NCI-H1092 (cell line): ENCODE results near the gene GRAMD1B.
"Not testable (repeated sequence)": the region's sequence is repeated elsewhere in the genome, so short reads cannot be mapped to it uniquely, and the experiment has no call there.

ENCODE experiments used
- DNase-seq: peaks from one replicate; lab custom pipeline; 2025; lab: John Stamatoyannopoulos, UW

The GRAMD1B gene

DNA sequence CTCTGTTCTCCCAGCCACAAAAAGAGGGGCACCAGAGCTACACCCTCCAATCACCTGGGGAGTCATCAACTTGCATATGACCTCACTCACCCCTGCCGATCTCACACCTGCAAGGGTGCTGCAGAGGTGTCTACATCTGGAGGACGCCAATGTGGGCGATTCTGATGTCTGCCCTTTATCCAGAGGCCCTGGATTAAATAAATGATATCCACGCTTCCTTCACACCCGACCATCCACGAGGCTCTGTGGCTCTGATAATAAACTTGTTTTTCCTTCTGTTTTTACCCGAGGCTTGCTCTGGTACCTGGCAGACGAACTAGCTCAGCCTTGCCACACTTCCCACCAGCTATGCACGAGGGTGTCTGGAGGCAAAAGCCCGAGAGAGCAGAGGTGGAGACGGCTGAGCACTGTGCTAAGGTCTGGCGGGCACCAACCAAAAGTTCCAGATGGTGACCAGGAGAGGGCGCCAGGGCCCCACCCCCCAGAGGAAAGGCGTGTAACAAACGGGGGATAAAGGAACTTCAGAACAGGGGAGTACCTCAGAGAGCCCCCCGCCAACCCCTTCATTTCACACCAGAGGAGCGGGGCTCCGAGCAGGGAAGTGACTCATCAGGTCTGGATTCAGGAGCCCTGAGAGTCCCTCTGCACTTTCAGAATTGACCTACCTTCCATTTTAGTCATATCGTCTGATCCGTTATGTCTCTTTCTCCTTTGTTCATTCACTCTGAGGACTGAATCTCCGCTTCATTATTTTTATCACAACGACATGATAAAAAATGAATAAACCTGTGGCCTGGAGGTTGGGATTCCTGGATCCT lies 210.8 kb downstream of the GRAMD1B start:
- DNase-seq, result peak; percentile 43

DNA sequence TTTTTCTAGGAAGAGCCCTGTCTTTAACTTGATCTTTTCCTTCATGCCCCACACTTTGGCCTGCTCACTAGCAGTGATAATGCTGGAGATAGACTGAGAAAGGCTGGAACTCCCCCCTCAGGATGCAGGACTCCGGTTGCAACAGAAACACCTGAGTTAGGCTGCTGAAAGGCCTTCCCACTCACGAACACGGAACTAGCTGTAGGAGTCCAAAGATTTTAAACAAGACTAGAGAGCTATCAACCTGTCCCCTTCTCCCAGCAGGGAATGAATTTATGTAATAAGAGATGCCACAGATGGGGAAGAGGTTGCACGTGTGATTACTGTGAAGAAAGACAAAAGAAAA lies 211.4 kb downstream of the GRAMD1B start:
- no peak for DNase-seq

GRCh38 chr11:123642435-123642834 lies 212.4 kb downstream of the GRAMD1B start:
- DNase-seq, result no peak

DNA sequence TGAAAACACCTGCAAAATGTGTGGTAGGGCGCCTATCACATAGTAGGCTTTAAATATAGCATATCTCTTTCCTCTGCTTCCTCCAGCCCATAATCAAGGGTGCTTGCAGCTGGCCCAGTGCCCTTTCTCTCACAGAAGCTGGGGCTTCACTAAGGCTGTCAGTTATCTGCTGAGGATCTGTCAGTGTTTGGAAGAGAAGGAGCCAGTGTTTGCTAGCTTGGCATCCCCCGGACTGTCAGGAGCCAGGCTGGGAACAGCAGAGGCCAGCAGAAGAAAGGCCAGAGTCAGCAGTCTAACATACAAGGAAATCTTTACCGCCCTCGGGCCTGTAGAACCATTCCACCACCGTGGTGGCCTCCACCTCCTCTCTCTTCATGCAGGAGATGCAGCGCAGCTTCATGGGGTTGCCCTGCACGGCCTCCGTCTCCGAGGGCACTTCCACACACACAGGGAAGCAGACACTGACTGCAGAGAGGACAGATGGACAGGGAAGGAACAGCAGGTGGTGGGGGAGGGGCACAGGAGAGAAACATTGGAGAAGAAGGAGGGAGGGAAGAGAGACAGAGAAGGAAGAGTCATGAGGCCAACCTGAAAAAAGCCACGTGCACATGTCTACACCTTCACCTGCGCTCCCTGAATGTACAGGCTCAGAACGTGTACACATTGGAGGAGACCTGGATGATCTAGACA lies 215.4 kb downstream of the GRAMD1B start:
- no peak for DNase-seq

DNA sequence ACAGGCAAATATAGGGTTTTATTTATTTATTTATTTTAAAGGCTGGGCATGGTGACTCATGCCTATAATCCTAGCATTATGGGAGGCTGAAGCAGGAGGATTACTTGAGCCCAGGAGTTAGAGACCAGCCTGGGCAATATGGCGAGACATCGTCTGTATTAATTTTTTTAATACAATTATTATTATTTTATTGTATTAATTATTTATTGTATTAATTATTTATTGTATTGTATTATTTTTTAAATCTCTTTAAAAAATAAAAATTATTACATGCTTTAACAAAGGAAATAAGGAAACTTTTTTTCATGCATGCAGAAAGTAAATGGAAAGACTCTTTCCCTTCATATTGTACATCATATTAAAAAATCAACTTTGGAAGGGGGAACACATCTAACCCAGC lies 220.8 kb downstream of the GRAMD1B start:
- no peak for DNase-seq

DNA sequence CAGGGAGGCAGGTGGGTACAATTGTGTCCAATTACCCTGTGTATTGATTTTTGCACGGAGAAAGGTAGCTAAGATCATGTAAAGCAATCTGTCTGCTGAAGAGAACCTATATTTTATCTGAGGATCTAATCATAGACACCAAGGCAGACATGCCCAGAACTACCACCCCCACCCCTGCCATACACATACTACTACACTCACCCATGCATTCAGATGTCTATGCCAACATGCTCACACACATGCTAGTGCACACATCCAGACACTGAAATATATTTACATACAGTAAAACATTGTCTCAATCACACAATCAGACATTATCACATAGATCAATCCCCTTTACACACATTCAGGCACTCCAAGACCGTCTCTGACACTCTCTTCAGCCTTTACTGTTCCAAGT lies 222.5 kb downstream of the GRAMD1B start:
- DNase-seq, result no peak

DNA sequence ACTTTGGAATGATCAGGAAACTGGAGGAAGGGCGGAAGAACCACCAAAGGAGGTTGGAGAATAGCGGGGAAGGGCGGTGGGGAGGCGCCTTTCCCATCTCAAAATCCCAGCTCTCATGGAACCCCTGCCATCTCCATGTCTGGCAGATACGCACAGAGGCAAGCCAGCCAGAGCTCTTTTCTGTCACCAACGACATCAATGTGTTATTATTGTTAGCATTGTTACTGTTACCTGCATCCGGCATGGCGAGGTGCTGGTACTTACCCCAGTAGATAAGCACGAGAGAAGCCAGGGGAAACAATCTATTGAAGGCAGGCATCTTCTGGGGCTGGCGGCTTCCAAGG lies 223.4 kb downstream of the GRAMD1B start:
- no peak for DNase-seq

DNA sequence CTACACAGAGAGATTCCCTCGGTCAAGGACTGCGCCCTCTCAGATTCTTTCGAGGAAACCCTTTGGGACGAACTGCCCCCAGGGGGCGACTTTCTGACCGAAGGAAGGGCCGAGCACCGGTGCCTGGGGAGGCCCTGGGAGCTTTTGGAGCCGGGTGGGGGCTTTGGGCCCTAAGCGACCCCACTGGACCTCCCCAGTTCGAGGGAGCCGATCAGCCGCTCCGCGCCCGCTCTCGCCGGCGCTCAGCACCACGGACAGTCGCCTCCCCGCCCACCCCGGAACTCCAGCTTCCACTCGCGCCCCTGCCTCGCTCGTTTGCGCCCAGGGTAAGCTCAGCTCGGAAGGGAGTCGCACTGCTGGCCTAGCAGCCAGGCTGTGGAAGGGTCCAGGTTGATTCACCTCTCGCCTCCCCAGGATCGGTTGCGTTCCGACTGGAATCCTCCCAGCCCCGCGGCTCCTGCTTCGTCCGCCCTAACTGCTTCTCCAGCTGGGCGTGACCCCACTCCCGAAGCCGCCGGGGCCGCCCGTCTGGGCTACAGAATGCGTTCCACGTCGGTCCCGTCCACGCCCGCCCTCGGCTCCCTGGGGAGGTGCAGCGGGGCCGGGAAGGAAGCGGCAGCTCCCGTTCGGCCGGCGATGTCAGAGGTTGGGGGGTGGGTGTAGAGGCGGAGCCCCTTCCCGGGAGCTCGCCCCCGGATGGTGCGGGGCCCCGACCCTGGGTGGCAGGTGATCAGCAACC lies 223.9 kb downstream of the GRAMD1B start:
- peak; percentile 75 for DNase-seq

DNA sequence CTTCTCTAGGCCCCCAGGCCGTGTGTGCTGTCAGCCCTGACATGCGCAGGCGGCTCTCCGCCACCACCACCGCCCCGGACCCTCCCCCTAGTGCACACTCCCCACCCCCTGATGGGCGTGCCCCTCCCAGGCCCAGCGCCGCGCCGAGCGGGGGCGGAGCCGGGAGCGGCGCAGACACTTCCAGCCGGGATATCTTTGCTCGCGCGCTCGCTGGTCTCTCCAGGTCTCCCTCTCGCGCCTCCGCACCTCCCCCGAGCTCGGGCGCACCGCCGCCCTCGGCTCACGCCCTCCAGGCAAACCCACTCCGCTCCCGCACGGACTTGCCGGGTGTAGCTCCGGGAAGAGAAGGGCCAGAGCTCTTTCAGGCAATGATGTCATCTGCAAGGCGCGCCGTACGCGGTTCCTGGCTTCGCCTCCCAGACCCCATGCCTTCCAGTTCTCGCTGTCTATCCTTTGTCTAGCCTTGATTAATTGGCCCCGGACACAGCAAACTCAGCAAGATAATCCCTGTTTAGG lies 224.6 kb downstream of the GRAMD1B start, which contains the start of gene SCN3B:
Gene SCN3B (minus strand): TSS at position 59 of the 516 bp plus-strand sequence. CDS start 823 bp downstream, outside the sequence.
- DNase-seq, result peak; percentile 81

- no peak for DNase-seq
Measured at GRCh38 chr11:123659311-123659710, 229.2 kb downstream of the GRAMD1B start.

- DNase-seq, result not testable (repeated sequence)
Measured at GRCh38 chr11:123659965-123660364, 229.9 kb downstream of the GRAMD1B start.

DNA sequence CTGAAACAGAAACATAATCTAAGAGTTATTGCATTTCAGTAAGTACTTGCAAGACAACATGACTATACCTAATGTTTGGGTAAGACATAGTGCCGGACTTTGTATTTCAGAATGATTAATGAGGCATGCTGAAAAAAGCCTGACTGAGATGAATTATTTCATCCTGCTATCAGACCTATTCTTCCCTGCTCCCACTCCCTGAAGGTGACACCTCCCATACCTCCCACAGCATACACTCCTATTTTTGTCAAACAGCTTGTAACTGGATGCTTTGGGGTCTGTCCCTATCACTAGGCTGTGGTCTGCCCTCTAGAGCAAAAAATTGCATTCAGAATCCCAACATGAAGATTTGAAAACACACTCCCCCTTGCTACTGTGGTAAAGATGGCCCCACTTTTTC lies 235.2 kb downstream of the GRAMD1B start:
- DNase-seq, result no peak

- DNase-seq, result no peak
Measured at GRCh38 chr11:123670081-123670480, 240.0 kb downstream of the GRAMD1B start.

DNA sequence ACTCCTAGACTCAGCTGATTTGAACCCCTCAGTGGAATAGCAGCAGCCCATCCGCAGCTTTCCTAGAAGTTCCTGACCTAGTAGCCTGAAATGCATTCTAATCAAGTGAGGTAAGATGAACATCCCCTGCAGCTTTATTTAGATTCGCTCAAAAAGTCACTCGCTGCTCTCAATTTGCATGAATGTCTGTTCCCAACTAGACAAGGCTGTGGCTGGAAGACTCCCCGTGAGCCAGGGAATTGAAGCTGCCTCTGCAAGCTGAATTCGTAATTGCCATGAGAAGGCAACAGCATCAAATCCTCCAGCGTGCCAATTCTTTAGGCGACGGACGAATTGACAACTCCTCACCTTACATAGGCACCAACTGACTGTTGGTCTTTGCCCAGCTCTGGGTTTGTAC lies 241.5 kb downstream of the GRAMD1B start:
- DNase-seq, result no peak

GRCh38 chr11:123672568-123672967 lies 242.5 kb downstream of the GRAMD1B start:
- no peak for DNase-seq

DNA sequence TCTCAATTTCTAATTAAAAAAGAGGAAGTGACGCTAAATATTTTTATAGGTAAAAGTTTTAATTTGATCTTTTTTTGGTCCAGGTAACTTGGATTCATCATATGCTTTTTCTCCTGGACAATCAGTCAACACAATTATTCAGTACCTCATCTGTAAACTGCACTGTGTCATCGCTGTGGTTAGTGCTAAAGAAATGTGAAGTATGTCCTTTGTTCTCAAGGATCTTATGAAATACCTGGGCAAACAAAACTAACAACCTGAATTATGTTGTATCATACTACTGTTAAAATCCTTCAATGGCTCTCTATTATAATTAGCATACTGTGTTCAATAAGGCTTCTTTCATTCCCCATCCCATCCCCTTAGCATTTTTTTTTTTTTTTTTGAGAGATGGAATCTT lies 244.2 kb downstream of the GRAMD1B start:
- no peak for DNase-seq
